ENCODE results near the gene SLC6A18.

Gene SLC6A18, protein sequence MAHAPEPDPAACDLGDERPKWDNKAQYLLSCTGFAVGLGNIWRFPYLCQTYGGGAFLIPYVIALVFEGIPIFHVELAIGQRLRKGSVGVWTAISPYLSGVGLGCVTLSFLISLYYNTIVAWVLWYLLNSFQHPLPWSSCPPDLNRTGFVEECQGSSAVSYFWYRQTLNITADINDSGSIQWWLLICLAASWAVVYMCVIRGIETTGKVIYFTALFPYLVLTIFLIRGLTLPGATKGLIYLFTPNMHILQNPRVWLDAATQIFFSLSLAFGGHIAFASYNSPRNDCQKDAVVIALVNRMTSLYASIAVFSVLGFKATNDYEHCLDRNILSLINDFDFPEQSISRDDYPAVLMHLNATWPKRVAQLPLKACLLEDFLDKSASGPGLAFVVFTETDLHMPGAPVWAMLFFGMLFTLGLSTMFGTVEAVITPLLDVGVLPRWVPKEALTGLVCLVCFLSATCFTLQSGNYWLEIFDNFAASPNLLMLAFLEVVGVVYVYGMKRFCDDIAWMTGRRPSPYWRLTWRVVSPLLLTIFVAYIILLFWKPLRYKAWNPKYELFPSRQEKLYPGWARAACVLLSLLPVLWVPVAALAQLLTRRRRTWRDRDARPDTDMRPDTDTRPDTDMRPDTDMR

DNA sequence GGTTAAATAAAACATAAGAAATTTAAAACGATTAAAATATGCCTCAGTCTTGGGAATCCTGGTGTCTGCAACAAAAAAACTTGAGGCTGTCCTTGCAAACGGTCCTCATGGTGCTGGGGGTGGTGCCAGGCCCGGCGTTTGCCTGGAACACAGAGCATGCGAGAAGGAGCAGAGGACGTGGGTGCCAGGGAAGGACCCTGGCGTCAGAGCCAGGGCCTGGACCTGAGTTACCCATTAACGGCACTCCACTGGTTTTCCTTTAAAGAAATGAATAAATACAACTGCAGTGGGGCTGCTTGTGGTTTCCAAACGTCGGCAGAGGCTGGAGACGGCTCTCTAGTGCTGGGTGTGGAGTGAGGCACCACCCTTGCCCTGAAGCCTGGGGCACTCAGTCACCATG, at the start of gene SLC6A18:
TSS of gene SLC6A18 (plus strand) at position 301 of the 400 bp plus-strand sequence. CDS start at position 398, 97 bp downstream.
- DNase-seq (ENCODE audit: low read depth): no peak

- DNase-seq (ENCODE audit: low read depth): no peak
These were observed 49.2 kb upstream of the SLC6A18 start for GRCh38 chr5:1175801-1176472.

- no peak for DNase-seq (ENCODE audit: low read depth)
These were observed 48.4 kb upstream of the SLC6A18 start for GRCh38 chr5:1176473-1177391.

- DNase-seq (ENCODE audit: low read depth): no peak
These were observed 47.2 kb upstream of the SLC6A18 start for GRCh38 chr5:1177826-1178528.

DNA sequence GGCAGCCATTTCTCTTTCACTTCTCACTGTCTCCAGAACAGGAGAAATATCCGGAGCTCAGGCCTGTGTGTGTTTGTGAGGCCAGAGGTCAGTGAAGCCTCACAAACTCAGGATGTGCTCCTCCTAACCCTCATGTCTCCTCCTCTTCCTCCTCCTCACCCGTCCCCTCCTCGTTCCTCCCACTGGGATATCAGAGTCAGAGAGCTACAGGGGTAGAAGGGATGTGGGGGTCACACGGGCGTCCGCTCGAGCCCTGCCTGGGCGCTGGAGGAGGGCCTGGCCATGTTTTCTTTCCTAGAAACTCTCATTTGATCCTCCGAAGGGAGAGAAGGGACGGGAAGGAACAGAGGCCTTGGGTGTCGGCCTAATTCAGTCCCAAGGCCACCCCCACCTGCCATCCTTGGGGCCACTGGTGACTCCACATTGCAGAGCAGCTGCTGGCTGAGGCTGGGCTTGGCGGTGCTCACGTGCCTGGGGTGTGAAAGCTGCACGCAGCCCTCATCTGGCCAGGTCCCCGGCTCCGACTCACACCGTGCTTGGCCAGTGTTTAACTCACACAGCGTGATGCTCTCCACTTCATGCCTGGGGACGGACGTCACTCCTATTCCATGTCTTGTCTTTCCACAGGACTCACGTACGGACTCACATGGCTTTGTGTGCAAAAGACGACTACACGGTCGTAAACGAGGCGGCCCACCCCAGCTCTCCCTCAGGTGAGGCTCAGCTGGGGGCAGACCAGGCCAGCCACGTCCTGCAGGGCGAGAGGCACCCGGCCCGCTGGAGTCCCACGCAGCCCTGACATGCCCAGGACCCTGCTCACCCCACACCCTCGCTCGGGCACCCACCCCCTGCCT, 46.4 kb upstream of the SLC6A18 start:
- no peak for DNase-seq (ENCODE audit: low read depth)

GRCh38 chr5:1179383-1179715, 45.8 kb upstream of the SLC6A18 start:
- DNase-seq (ENCODE audit: low read depth): no peak

DNA sequence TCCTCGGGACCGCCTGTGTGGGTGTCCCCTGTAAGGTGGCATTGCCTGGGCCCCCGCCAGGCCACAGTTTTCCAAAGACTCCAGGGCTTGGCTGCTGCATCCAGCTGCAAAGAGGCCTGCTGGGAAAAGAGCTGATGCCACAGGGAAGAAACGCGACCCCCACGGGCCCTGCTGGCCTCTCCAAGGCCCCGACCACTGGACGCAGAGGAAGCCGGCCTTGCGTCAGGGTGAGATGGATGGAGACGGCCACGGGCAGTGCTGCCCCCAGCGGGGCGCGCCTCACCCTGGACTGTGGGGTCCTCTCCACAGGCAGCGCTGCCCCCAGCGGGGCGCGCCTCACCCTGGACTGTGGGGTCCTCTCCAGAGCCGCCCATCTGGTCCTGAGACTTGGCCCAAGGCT, 45.1 kb upstream of the SLC6A18 start:
- no peak for DNase-seq (ENCODE audit: low read depth)

DNA sequence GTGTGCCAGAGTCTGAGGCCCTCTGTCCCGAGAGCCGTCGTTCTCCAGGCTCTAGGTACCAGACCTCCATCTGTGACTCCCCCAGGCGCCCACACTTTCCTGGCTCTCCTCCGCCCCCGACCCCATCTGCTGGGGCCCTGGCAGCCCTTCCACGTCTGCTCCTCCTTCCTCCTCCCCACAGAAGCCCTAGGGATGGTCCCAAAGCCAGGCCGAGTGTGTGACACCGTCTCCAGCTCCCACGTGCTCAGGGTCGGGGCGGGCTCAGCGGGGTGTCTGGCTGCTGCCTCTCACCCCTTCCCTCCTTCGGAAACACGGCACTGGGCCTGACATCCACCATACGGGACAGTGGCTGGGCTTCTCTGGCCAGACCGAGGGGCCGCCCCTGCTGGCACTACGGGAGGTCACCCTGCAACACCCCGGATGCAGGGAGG, 44.3 kb upstream of the SLC6A18 start:
- DNase-seq (ENCODE audit: low read depth): no peak

- DNase-seq (ENCODE audit: low read depth): no peak
These were observed 43.5 kb upstream of the SLC6A18 start for GRCh38 chr5:1181451-1182359.

- no peak for DNase-seq (ENCODE audit: low read depth)
These were observed 42.9 kb upstream of the SLC6A18 start for GRCh38 chr5:1182360-1182632.

- no peak for DNase-seq (ENCODE audit: low read depth)
These were observed 42.4 kb upstream of the SLC6A18 start for GRCh38 chr5:1182633-1183423.

GRCh38 chr5:1183424-1184162, 41.6 kb upstream of the SLC6A18 start:
- DNase-seq (ENCODE audit: low read depth): no peak

DNA sequence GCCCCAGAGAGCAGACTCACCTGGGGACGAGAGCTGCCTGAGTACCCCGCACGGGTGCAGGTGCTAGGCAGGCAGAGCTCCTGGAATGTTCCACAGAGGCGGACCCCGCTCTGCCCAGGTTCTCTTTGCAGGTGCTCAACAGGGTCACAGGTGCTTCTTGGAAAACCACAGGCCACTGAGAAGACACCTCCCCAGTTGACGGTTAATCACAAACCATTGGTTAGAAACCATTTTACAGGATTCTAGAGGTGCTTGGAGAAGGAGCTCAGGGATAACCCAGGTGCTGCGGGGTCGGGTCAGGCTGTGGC, 41.1 kb upstream of the SLC6A18 start:
- DNase-seq (ENCODE audit: low read depth): no peak

DNA sequence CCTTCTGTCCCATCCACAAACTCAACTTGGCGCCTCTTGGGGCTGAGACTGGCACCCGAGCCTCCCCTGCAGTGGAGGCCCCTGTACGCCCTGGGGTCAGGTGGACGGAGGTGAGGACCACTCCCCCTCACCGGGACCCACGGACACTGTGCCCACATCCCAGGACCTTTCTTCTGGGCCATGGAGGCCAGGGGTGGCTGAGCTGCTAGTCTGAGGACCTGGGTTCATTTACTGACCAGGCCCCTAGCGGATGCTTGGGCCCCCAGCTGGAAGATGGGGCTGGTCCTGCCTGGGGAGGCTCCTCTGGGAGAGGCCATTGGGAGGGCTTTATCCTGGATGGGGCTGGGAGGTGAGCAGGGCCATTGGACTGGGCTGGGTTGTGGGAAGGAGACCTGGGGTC, 40.7 kb upstream of the SLC6A18 start:
- DNase-seq (ENCODE audit: low read depth): no peak

- DNase-seq (ENCODE audit: low read depth): no peak
These were observed 40.0 kb upstream of the SLC6A18 start for GRCh38 chr5:1185038-1185627.

GRCh38 chr5:1185629-1186350, 39.4 kb upstream of the SLC6A18 start:
- no peak for DNase-seq (ENCODE audit: low read depth)
